SK-N-SH (cell line): ENCODE results near the gene ARHGDIA.

Source experiments
- EZH2phosphoT487 ChIP-seq: fragments of 200-600 bp; sonication (generic); IDR thresholded peaks from 2 replicates; pipeline ENCODE4 v1.6.1; 2017; ENCODE audit warnings: low read depth, mixed run types, mild to moderate bottlenecking, antibody characterized with exemption, moderate library complexity, borderline replicate concordance
- NFIC ChIP-seq: IDR thresholded peaks from 2 replicates; pipeline ENCODE4 v1.4.0; 2012; ENCODE audit warnings: borderline replicate concordance
- RAD21 ChIP-seq: IDR thresholded peaks from 2 replicates; pipeline ENCODE4 v1.6.1; 2012; ENCODE audit warnings: mild to moderate bottlenecking, low read length
- RCOR1 ChIP-seq: fragments of 150-350 bp; IDR thresholded peaks from 2 replicates; pipeline ENCODE4 v1.6.1; 2017; ENCODE audit warnings: antibody characterized with exemption, low read length
- SIN3A ChIP-seq: IDR thresholded peaks from 2 replicates; pipeline ENCODE4 v1.6.1; 2012; ENCODE audit warnings: low read depth, mild to moderate bottlenecking, low read length, moderate library complexity, borderline replicate concordance
- TAF1 ChIP-seq: IDR thresholded peaks from 2 replicates; pipeline ENCODE4 v1.6.1; 2012; ENCODE audit warnings: low read depth, mild to moderate bottlenecking, low read length, moderate library complexity, borderline replicate concordance
- TF ChIP-seq, protein P1 (sequence below): IDR thresholded peaks from 2 replicates; pipeline ENCODE4 v1.4.0; 2012; ENCODE audit warnings: low read depth, borderline replicate concordance
- TF ChIP-seq, protein P2 (sequence below): fragments of 200-600 bp; sonication (generic); IDR thresholded peaks from 2 replicates; pipeline ENCODE4 v1.6.1; 2017; ENCODE audit warnings: antibody characterized with exemption, mild to moderate bottlenecking, moderate library complexity
- TF ChIP-seq, protein P3 (sequence below): fragments of 150-350 bp; IDR thresholded peaks from 2 replicates; pipeline ENCODE4 v1.6.1; 2017; ENCODE audit warnings: antibody characterized with exemption, low read length, low read depth, borderline replicate concordance

DNA sequence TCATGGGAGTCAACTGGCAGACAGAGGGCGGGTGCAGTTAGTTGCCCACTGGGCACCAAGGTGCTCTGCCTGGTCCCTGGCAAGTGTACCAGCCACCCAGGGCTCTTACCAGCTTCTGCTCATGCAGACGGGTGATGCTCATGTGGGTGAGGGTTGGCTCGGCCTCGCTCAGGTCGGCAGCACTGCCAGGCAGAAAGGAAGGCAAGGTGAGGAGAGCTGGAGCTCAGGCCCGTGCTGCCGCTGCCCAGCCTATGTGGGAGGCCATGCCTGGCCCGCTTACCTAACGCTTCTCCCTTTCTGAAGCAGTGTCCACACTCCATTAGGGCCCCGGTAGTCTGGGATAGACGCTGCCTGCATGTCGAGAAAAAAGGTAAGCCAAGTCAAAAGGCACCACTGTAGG is 44.2 kb upstream of the ARHGDIA start:
- TF ChIP-seq RCOR1 (no peak), EZH2phosphoT487 (no peak), RAD21 (no peak), TAF1 (no peak), NFIC (no peak), SIN3A (no peak)
- TF ChIP-seq, protein P1, sequence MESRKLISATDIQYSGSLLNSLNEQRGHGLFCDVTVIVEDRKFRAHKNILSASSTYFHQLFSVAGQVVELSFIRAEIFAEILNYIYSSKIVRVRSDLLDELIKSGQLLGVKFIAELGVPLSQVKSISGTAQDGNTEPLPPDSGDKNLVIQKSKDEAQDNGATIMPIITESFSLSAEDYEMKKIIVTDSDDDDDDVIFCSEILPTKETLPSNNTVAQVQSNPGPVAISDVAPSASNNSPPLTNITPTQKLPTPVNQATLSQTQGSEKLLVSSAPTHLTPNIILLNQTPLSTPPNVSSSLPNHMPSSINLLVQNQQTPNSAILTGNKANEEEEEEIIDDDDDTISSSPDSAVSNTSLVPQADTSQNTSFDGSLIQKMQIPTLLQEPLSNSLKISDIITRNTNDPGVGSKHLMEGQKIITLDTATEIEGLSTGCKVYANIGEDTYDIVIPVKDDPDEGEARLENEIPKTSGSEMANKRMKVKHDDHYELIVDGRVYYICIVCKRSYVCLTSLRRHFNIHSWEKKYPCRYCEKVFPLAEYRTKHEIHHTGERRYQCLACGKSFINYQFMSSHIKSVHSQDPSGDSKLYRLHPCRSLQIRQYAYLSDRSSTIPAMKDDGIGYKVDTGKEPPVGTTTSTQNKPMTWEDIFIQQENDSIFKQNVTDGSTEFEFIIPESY: no peak
- TF ChIP-seq, protein P2, sequence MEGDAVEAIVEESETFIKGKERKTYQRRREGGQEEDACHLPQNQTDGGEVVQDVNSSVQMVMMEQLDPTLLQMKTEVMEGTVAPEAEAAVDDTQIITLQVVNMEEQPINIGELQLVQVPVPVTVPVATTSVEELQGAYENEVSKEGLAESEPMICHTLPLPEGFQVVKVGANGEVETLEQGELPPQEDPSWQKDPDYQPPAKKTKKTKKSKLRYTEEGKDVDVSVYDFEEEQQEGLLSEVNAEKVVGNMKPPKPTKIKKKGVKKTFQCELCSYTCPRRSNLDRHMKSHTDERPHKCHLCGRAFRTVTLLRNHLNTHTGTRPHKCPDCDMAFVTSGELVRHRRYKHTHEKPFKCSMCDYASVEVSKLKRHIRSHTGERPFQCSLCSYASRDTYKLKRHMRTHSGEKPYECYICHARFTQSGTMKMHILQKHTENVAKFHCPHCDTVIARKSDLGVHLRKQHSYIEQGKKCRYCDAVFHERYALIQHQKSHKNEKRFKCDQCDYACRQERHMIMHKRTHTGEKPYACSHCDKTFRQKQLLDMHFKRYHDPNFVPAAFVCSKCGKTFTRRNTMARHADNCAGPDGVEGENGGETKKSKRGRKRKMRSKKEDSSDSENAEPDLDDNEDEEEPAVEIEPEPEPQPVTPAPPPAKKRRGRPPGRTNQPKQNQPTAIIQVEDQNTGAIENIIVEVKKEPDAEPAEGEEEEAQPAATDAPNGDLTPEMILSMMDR: no peak
- TF ChIP-seq, protein P3, sequence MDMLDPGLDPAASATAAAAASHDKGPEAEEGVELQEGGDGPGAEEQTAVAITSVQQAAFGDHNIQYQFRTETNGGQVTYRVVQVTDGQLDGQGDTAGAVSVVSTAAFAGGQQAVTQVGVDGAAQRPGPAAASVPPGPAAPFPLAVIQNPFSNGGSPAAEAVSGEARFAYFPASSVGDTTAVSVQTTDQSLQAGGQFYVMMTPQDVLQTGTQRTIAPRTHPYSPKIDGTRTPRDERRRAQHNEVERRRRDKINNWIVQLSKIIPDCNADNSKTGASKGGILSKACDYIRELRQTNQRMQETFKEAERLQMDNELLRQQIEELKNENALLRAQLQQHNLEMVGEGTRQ: no peak
